Measurements from ENCODE around the gene RAMAC.
A peak's percentile ranks its signal among the peaks of the same experiment; 100 is the strongest.
"Not testable (repeated sequence)": the region's sequence is repeated elsewhere in the genome, so short reads cannot be mapped to it uniquely, and the experiment has no call there.

Gene RAMAC

DNA sequence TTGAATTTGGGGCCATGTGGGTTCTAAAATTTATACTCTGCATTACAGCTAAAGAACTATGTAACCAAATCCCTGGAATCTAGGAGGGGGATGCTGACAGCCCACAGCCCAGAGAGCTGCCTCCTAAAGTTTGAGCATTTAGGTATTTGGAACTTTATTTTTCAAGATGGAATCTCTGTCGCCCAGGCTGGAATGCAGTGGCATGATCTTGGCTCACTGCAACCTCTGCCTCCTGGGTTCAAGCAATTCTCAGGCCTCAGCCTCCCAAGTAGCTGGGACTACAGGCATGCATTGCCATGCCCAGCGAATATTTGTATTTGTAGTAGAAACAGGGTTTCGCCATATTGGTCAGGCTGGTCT lies 14.6 kb downstream of the RAMAC start:
- peak overlapping the region in 1 of 7 experiments; percentile 34 for H3K4me3 ChIP-seq
- H3K27ac ChIP-seq = peak overlapping the region in 1 of 21 experiments; percentile 61

DNA sequence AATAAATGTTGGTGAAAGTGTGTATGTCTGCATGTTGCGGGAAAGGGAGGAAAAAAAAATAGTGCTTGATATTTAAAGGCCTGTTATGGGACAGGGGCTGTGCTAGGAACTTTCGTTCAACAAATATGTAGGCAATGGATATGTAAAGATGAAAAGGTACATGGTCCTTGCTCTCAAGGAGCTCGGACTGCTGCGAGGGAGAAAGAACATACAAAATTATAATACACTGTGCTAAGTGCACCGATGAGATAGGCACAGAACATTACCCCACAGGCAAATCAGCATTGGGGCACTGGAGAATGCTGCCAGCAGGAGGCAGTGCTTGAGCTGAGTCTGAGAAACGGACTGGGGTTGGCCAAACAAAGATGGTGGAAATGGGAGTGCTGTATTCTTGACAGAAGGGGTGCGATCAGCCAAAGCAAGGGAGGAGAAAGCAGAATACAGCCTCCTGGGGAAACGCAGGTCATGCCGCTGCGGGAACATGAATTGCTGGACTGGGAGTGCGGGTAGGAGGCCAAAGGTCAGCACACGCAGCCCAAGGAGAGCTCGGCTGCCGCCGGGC lies 24.8 kb downstream of the RAMAC start:
- Histone ChIP-seq H3K4me3 (peak overlapping the region; percentile 86 to 100 (median 98)), H3K27ac (peak overlapping the region; percentile 68 to 96 (median 89))

DNA sequence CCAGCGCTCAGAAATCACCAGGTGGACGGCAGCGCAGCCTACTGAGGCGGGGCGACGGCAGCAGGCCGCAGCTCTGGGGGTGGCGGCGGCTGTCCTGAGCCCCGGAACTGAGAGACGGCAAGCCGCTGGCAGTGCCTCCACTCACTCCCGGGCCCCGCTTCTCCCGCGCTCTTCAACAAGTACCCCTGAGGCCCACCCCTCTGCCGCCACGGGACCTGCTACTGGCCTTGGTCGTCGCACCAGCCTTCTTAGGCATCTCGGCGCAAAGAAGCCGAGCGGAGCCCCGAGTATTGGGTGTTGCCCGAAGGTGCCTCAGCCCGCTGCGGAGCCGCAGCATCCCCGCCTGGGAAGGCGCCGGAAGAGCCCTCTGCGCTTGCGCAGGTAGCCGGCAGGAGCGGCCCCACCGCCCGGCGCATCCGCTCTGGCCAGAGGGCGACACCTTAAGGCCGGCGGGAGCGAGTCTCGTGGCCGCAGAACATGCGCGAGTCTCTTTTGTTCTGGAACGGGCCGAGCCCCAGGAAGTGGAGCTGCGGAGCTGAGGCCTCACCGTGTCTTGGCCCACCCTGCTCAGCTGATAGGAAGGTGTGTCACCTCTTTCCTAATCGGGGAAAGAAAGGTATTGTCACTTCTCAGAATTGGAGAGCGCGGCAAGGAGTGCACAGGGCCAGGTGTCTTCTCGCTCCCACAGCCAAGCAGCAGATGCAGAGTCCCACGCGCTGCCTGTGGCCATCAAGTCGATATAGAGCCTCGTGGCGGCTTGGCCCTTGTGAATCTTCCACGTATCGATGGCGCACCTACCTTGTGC lies 25.5 kb downstream of the RAMAC start, which contains the start of gene C15orf40:
C15orf40 (minus strand) TSS at position 369 of the 805 bp plus-strand sequence; CDS start at position 337, 32 bp downstream.
- Histone ChIP-seq H3K4me3 (peak within 1 kb of the TSS; percentile 86 to 100 (median 98)), H3K27ac (peak within 1 kb of the TSS; percentile 68 to 96 (median 89))

DNA sequence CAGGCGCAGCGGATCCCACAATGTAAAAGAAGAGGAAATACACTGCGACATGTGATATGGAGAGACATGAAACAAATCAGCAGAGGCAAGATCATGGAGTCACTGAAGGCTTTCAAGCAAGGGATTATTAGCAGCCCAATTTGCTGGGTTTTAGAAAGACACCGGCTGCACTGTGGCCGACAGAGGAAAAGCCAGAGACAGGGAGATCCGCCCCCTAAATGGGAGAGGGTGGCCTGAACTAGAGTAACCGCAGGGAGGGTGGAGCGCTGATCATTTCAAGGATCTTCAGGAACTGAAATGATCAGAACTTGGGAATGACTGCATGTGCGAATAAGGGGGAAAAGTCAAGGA lies 26.0 kb downstream of the RAMAC start:
- Histone ChIP-seq H3K27ac (peak overlapping the region in 20 of 21 experiments; percentile 72 to 96 (median 90)), H3K4me3 (peak overlapping the region; percentile 86 to 100 (median 98))

DNA sequence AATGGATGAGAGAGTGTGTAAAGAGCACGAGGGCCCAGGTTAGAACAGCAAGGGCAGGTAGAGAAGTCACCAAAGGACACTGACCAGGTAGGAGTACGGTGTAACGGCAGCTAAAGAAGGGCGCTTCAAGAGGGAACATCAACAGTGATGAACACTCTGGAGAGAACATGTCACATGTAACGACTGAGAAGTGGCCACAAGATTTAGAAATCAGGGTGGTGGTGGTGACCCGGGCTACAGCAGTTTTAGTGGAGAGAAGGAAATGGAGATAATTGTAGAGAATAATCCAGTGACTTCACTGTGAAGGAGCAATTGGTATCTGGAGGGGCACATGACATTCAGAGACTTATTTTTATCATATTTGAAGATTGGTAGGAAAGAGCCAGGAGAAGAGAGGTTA lies 26.6 kb downstream of the RAMAC start:
- H3K27ac ChIP-seq = peak overlapping the region in 7 of 21 experiments; percentile 72 to 96 (median 91)
- H3K4me3 ChIP-seq = peak overlapping the region in 1 of 7 experiments; percentile 98

DNA sequence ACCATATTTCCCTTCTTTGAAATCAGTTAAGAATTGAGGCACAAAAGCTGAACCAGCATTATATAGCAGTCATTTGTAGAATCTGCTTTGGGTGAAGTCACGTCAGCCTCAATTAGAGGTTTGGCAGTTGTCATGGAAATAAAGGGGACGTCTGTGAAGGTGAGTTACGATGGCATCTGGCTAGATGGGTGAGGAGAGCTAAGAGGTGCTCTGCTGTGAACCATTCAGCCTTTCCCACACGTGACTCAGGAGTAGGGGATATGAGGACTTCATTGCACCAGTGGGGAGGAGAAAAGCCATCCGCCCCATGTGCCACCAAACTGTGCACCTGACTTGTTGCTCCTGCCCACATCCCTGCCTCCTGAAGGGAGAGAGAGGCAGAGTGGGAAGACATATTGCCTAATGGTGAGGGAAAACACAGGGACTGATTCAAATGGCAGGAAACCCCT lies 28.2 kb downstream of the RAMAC start:
- Histone ChIP-seq H3K27ac (peak overlapping the region in 1 of 21 experiments; percentile 28), H3K4me3 (no peak overlapping the region)

DNA sequence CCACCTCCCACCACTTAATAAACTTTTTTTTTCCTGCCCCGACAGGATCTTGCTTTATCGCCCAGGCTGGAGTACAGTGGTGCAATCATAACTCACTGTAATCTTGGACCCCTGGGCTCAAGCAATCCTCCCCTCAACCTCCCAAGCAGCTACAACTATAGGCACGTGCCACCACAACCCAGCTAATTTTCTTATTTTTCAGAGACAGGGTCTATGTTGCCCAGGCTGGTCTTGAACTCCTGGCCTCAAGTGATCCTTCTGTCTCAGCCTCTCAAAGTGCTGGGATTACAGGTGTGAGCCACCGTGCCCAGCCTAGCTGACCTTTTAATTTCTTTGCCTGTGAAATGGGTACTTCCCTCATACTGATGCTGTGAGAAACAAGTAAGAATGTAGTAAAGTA lies 29.4 kb downstream of the RAMAC start:
- H3K4me3 ChIP-seq = no peak overlapping the region
- no peak overlapping the region for H3K27ac ChIP-seq

DNA sequence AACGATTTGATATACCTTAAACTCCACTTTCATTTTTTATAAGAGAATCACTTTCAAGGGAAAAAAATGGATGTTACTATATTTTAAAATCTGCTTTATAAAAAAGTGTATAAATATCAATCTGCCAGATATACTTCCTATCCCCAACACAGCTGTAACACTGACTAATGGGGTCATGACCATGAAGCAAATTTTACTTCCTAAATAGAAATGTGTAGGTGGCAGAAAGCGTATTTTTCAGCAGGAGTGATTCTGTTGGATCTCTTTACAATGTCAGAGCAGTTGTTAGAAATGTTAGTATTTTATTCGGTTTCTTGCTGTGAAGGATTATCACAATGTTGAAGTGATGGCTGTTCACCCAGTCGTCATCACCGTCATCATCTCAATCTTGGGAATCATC lies 30.9 kb downstream of the RAMAC start:
- no peak overlapping the region for H3K27ac ChIP-seq
- H3K4me3 ChIP-seq = no peak overlapping the region

DNA sequence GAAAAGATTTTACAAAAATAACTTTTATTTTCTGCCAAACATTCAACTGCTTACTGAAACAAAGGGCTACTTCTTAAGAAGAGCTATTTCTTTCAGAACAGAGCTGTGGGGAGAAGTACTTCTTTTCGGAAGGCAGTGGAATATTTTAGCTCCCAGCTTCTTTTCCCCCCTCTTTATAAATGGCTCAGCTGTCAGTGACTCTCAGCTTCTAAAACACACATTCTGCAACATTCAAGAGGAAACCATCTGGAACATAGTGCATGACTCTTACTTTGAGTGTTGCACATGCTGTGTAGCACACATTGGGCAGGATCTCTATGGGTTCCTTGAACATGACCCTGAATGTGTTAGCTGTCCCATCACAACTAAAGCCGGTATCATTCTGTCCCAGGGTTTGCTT lies 32.4 kb downstream of the RAMAC start:
- H3K27ac ChIP-seq = no peak overlapping the region
- no peak overlapping the region for H3K4me3 ChIP-seq

DNA sequence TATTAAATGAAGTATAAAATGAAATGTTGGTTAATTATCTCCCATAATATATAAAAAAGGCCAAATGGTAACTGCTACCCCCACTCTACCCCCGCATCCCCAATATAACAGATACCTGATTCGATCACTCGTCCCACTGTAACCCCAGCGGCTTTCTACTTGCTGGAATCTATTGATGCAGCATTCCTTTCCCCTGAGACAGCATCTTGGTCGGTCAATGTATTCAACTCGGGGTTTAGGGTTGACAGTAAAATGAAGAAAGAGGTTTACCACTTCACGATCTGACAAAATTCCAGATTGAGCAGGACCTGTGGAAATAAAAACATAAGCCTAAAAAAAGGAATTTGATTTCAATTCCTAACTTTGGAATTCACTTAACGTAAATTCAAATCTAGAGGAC lies 44.0 kb downstream of the RAMAC start:
- Histone ChIP-seq H3K4me3 (no peak overlapping the region), H3K27ac (no peak overlapping the region)

DNA sequence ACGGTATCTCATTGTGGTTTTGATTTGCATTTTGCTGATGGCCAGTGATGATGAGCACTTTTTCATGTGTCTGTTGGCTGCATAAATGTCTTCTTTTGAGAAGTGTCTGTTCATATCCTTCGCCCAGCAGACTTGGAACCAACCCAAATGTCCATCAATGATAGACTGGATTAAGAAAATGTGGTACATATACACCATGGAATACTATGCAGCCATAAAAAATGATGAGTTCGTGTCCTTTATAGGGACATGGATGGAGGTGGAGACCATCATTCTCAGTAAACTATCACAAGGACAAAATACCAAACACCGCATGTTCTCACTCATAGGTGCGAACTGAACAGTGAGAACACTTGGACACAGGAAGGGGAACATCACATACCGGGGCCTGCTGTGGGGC lies 45.2 kb downstream of the RAMAC start:
- not testable (repeated sequence) for H3K4me3 ChIP-seq, H3K27ac ChIP-seq

DNA sequence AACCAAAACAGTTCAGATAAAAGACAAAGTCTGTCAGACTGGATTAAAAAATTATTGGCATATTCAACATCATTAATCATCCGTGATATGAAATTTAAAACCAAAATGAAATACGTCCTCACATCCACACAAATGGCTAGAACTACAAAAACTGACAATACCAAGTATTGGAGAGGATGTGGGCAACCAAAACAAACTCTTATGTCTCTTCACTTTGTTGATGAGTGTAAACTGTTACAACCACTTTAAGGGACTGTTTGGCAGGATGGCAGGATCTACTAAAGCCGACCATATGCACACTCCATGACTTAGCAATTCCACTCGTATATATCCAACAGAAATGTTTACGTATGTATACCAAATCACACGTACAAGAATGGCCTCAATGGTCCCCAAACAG lies 50.2 kb downstream of the RAMAC start:
- Histone ChIP-seq H3K4me3 (no peak overlapping the region), H3K27ac (no peak overlapping the region)

DNA sequence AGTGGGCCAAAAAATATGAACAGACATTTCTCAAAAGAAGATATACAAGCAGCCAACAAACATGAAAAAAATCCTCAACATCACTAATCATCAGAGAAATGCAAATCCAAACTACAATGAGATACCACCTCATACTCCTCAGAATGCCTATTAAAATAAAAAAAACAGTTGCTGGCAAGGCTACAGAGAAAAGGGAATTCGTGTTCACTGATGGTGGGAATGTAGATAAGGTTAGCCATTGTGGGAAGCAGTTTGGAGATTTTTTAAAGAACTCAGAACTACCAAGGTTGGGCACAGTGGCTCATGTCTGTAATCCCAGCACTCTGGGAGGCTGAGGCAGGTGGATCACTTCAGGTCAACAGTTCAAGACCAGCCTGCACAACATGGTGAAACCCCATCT lies 53.2 kb downstream of the RAMAC start:
- Histone ChIP-seq H3K4me3 (no peak overlapping the region), H3K27ac (no peak overlapping the region)
